Measurements from ENCODE around the gene HIP1. TPM values are rescaled to one million over a fixed set of nuclear protein-coding genes. Genes with fewer than 3 reads are reported as not detected.
A peak's percentile ranks its signal among the peaks of the same experiment; 100 is the strongest.

The HIP1 gene
- total and polyA plus RNA-seq, 2 of the 13 experiments (the other 11 are each of a cell fraction or from before 2014, with no cell fraction given): 4.5 to 6.2 TPM

DNA sequence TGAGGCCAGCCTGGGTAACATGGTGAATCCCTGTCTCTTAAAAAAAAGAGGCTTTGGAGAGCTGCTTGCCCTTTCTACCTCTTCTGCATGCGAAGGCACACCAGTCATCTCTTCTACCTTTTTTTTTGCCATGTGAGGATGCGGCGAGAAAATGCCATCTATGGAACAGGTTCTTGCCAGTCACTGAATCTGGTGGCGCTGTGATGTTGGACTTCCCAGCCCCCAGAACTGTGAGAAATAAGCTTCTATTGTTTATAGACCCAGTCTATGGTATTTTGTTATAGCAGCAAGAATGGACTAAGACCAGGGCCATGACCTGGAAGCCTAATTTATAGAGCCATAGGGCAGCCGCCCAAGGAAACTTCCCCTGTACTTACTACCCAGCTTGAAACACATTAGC is 112.9 kb downstream of the HIP1 start:
- Histone ChIP-seq H3K27me3 (ENCODE audit: control insufficient read depth in 1 of 2, insufficient read depth in 2 of 2, low read length in 2 of 2) (no peaks in the 10 kb centered on the region; a peak in 1 of 5 replicates), H4K20me1 (ENCODE audit: insufficient read depth, low read length) (no peaks in the 10 kb centered on the region), H3K9ac (ENCODE audit: insufficient read depth, low read depth, low read length) (no peak overlapping the region), H3K9me3 (ENCODE audit: low read length) (no peaks in the 10 kb centered on the region), H3K4me2 (ENCODE audit: low read depth, low read length) (no peak overlapping the region), H2AFZ (ENCODE audit: low read length) (no peak overlapping the region), H3K4me3 (replicated peaks in 1 of 3; ENCODE audit: insufficient read depth in 1 of 3, low read depth in 2 of 3, low read length in 3 of 3) (no peak overlapping the region), H3K36me3 (replicated peaks in 1 of 2; ENCODE audit: control insufficient read depth in 1 of 2, insufficient read depth in 2 of 2, low read length in 2 of 2) (no peaks in the 10 kb centered on the region), H3K27ac (ENCODE audit: extremely low read length, insufficient read depth, low read length) (no peak overlapping the region), H3K79me2 (ENCODE audit: insufficient read depth, low read length) (no peaks in the 10 kb centered on the region), H3K4me1 (ENCODE audit: insufficient read depth, low read length) (peaks cover 6% of the 10 kb centered on the region)
- WGBS (ENCODE audit: low lambda C conversion rate): 75% methylated on average over 5 of the region's 5 CpGs
- FAIRE-seq: no peak
- in situ Hi-C loops (cut with HindIII; ENCODE audit: extremely low pct_ligation_motif_present, low pct_unique_long_range_greater_than_20kb): no loop called here
- no peak for DNase-seq (ENCODE audit: low spot score)
- ChIA-PET POLR2A (no interaction called here), CTCF (ENCODE audit: low intra/inter-chr PET ratio, low total read pairs) (no interaction called here)
- intact Hi-C loops (cut with micrococcal nuclease; ENCODE audit: unreplicated experiment): no loop called here
- BruUV-seq (replicated peaks): no TSS peak
- TF ChIP-seq ZNF564 (CRISPR knock-in tag; IDR thresholded peaks at IDR 0.05): peak; percentile 91
- TF ChIP-seq, protein P1, sequence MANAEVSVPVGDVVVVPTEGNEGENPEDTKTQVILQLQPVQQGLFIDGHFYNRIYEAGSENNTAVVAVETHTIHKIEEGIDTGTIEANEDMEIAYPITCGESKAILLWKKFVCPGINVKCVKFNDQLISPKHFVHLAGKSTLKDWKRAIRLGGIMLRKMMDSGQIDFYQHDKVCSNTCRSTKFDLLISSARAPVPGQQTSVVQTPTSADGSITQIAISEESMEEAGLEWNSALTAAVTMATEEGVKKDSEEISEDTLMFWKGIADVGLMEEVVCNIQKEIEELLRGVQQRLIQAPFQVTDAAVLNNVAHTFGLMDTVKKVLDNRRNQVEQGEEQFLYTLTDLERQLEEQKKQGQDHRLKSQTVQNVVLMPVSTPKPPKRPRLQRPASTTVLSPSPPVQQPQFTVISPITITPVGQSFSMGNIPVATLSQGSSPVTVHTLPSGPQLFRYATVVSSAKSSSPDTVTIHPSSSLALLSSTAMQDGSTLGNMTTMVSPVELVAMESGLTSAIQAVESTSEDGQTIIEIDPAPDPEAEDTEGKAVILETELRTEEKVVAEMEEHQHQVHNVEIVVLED (CRISPR knock-in tag; IDR thresholded peaks at IDR 0.05; ENCODE audit: borderline replicate concordance): no peak
- 0 out of 2 replicates have a peak, but pooled peaks have one; percentile 41 for TF ChIP-seq ZNF12 (CRISPR knock-in tag; IDR thresholded peaks at IDR 0.05)
- no peak for ATAC-seq

DNA sequence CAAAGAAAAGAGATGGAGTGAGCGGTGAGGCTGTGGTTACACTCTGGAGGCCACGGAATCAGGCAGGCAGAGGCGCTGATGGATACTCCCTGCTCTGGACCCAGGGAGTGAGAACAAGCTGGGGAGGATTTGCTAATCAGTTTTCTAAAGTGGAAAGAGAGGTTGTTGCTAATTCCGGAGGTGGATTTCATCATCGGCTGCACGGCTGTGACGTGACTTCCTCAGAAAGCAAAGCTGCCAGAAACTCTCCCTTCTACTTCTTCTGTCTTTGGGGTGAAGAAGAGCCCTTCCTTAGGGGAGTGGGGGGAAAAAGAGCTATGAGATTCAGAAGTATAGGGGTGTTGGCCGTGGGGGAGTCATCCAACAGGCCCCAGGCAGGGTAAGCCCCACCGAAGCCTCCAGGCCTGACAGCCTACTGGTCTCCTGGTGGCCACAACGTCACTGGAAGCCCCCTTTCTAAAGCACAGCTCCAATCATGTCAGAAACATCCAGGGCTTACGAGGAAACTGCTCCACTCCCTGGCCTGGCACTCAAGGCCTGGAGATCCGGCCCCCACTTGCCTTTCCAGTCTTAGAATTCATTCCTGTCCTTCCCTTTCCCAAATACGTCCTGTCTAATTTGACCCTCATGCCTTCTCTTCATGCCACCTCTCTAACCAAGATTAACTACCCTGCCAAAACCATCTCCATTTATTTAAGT is 114.5 kb downstream of the HIP1 start:
- Histone ChIP-seq H3K9me3 (ENCODE audit: low read length) (no peaks in the 10 kb centered on the region), H4K20me1 (ENCODE audit: insufficient read depth, low read length) (no peaks in the 10 kb centered on the region), H2AFZ (ENCODE audit: low read length) (no peak overlapping the region), H3K4me3 (replicated peaks in 1 of 3; ENCODE audit: insufficient read depth in 1 of 3, low read depth in 2 of 3, low read length in 3 of 3) (no peak overlapping the region), H3K27me3 (ENCODE audit: control insufficient read depth in 1 of 2, insufficient read depth in 2 of 2, low read length in 2 of 2) (no peaks in the 10 kb centered on the region; a peak in 1 of 5 replicates), H3K27ac (ENCODE audit: extremely low read length, insufficient read depth, low read length) (no peak overlapping the region), H3K4me2 (ENCODE audit: low read depth, low read length) (0 out of 2 replicates have a peak overlapping the region, but pooled peaks have one; percentile 18), H3K36me3 (replicated peaks in 1 of 2; ENCODE audit: control insufficient read depth in 1 of 2, insufficient read depth in 2 of 2, low read length in 2 of 2) (no peaks in the 10 kb centered on the region), H3K9ac (ENCODE audit: insufficient read depth, low read depth, low read length) (no peak overlapping the region), H3K4me1 (ENCODE audit: insufficient read depth, low read length) (peaks cover 8% of the 10 kb centered on the region), H3K79me2 (ENCODE audit: insufficient read depth, low read length) (no peaks in the 10 kb centered on the region)
- TF ChIP-seq CREB1 (IDR thresholded peaks at IDR 0.05) (0 out of 2 replicates have a peak, but pooled peaks have one; percentile 32), CREB1 (CRISPR knock-in tag; IDR thresholded peaks at IDR 0.05) (no peak; the same call in 1 of the 2 replicates), TBP (CRISPR knock-in tag; IDR thresholded peaks at IDR 0.05) (no peak), CEBPB (IDR thresholded peaks at IDR 0.05; ENCODE audit: borderline replicate concordance, low read depth, low read length) (peak; percentile 74), GABPB1 (CRISPR knock-in tag; IDR thresholded peaks at IDR 0.05) (0 out of 2 replicates have a peak, but pooled peaks have one; percentile 35)
- TF ChIP-seq, protein P2, sequence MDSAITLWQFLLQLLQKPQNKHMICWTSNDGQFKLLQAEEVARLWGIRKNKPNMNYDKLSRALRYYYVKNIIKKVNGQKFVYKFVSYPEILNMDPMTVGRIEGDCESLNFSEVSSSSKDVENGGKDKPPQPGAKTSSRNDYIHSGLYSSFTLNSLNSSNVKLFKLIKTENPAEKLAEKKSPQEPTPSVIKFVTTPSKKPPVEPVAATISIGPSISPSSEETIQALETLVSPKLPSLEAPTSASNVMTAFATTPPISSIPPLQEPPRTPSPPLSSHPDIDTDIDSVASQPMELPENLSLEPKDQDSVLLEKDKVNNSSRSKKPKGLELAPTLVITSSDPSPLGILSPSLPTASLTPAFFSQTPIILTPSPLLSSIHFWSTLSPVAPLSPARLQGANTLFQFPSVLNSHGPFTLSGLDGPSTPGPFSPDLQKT (CRISPR knock-in tag; IDR thresholded peaks at IDR 0.05; ENCODE audit: borderline replicate concordance): no peak
- TF ChIP-seq, protein P3, sequence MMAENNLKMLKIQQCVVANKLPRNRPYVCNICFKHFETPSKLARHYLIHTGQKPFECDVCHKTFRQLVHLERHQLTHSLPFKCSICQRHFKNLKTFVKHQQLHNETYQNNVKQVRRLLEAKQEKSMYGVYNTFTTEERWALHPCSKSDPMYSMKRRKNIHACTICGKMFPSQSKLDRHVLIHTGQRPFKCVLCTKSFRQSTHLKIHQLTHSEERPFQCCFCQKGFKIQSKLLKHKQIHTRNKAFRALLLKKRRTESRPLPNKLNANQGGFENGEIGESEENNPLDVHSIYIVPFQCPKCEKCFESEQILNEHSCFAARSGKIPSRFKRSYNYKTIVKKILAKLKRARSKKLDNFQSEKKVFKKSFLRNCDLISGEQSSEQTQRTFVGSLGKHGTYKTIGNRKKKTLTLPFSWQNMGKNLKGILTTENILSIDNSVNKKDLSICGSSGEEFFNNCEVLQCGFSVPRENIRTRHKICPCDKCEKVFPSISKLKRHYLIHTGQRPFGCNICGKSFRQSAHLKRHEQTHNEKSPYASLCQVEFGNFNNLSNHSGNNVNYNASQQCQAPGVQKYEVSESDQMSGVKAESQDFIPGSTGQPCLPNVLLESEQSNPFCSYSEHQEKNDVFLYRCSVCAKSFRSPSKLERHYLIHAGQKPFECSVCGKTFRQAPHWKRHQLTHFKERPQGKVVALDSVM (CRISPR knock-in tag; IDR thresholded peaks at IDR 0.05): peak; percentile 46; the same call in 1 of the 2 replicates
- TF ChIP-seq, protein P4, sequence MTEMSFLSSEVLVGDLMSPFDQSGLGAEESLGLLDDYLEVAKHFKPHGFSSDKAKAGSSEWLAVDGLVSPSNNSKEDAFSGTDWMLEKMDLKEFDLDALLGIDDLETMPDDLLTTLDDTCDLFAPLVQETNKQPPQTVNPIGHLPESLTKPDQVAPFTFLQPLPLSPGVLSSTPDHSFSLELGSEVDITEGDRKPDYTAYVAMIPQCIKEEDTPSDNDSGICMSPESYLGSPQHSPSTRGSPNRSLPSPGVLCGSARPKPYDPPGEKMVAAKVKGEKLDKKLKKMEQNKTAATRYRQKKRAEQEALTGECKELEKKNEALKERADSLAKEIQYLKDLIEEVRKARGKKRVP (CRISPR knock-in tag; IDR thresholded peaks at IDR 0.05): peak in 1 of 2 experiments; percentile 87; a peak in 2 of 4 replicates
- in situ Hi-C loops (cut with HindIII; ENCODE audit: extremely low pct_ligation_motif_present, low pct_unique_long_range_greater_than_20kb) (no loop called here), intact Hi-C loops (cut with micrococcal nuclease; ENCODE audit: unreplicated experiment) (no loop called here)
- POLR2A ChIA-PET: interaction anchor here (1.4 kb wide), 1 partner anchor 12 kb away, joined by 4 read pairs; no protein-coding TSS in a partner anchor
- no peak for ATAC-seq
- CTCF ChIA-PET (ENCODE audit: low intra/inter-chr PET ratio, low total read pairs): no interaction called here
- no TSS peak for BruUV-seq (replicated peaks)
- no peak for FAIRE-seq
- DNase-seq (ENCODE audit: low spot score): no peak
- WGBS (ENCODE audit: low lambda C conversion rate): 39% methylated on average over 11 of the region's 13 CpGs

All from HepG2 (cell line).